ENCODE measurements around the gene GARRE1.

DNA sequence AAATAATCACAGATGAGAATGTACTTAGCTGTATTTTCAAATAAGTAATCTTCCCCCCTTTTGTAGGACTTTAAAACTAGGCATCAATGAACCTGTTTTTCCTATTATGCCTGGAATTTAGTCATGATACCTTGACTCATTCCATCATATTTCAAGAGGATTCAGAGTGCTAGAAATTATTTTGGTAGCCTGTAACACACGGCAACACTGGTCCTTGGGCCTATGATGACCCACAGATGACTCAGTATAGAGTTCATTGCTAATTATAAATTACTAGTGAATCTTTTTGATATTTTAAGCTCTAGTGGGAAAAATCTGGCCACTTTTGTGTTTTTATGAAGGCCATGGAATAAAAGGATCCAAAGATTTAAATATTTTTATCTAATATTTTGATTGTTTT is 26.0 kb upstream of the GARRE1 start:
- TF ChIP-seq, protein P1, sequence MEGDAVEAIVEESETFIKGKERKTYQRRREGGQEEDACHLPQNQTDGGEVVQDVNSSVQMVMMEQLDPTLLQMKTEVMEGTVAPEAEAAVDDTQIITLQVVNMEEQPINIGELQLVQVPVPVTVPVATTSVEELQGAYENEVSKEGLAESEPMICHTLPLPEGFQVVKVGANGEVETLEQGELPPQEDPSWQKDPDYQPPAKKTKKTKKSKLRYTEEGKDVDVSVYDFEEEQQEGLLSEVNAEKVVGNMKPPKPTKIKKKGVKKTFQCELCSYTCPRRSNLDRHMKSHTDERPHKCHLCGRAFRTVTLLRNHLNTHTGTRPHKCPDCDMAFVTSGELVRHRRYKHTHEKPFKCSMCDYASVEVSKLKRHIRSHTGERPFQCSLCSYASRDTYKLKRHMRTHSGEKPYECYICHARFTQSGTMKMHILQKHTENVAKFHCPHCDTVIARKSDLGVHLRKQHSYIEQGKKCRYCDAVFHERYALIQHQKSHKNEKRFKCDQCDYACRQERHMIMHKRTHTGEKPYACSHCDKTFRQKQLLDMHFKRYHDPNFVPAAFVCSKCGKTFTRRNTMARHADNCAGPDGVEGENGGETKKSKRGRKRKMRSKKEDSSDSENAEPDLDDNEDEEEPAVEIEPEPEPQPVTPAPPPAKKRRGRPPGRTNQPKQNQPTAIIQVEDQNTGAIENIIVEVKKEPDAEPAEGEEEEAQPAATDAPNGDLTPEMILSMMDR (IDR thresholded peaks at IDR 0.05; ENCODE audit: borderline replicate concordance, extremely low read depth, low read length, poor library complexity, severe bottlenecking): no peak
- TF ChIP-seq EZH2 (IDR thresholded peaks at IDR 0.05; ENCODE audit: borderline replicate concordance, low read depth, low read length, severe bottlenecking): no peak
